Measurements from ENCODE around the gene TCL1A.
A peak's percentile ranks its signal among the peaks of the same experiment; 100 is the strongest.
"Not testable (repeated sequence)": the region's sequence is repeated elsewhere in the genome, so short reads cannot be mapped to it uniquely, and the experiment has no call there.

Gene TCL1A

GRCh38 chr14:95713596-95714371, at the start of gene TCL1A:
TSS of gene TCL1A (minus strand) at chr14:95714125. CDS start at chr14:95714066, 59 bp downstream.
- peak; percentile 74 for TF ChIP-seq CTCF (IDR thresholded peaks at IDR 0.05; ENCODE audit: insufficient read depth, low read length, poor library complexity, severe bottlenecking)
- Histone ChIP-seq H3K4me3 (replicated peaks; ENCODE audit: low read depth, low read length) (peak within 1 kb of the TSS; percentile 72), H3K36me3 (ENCODE audit: control insufficient read depth, insufficient read depth, low read length) (peaks cover 3% of the 10 kb centered on the region; the same call in 1 of the 2 replicates), H3K27me3 (replicated peaks; ENCODE audit: control insufficient read depth, insufficient read depth, low read length) (no peaks in the 10 kb centered on the region)
- DNase-seq (ENCODE audit: extremely low read depth, insufficient read length), result peak; percentile 79

GRCh38 chr14:95763032-95763431, 49.1 kb upstream of the TCL1A start:
- H3K4me3 ChIP-seq (replicated peaks; ENCODE audit: low read depth, low read length); H3K36me3 ChIP-seq (ENCODE audit: control insufficient read depth, insufficient read depth, low read length); H3K27me3 ChIP-seq (replicated peaks; ENCODE audit: control insufficient read depth, insufficient read depth, low read length); DNase-seq (ENCODE audit: extremely low read depth, insufficient read length): not testable (repeated sequence)

- H3K36me3 ChIP-seq (ENCODE audit: control insufficient read depth, insufficient read depth, low read length), result no peaks in the 10 kb centered on the region
- TF ChIP-seq CTCF (IDR thresholded peaks at IDR 0.05; ENCODE audit: insufficient read depth, low read length, poor library complexity, severe bottlenecking), result no peak
These were observed 47.5 kb upstream of the TCL1A start for GRCh38 chr14:95761436-95761835.

GRCh38 chr14:95760596-95760995, 46.7 kb upstream of the TCL1A start:
- no peaks in the 10 kb centered on the region; the same call in 1 of the 2 replicates for H3K27me3 ChIP-seq (replicated peaks; ENCODE audit: control insufficient read depth, insufficient read depth, low read length)
- TF ChIP-seq CTCF (IDR thresholded peaks at IDR 0.05; ENCODE audit: insufficient read depth, low read length, poor library complexity, severe bottlenecking), result no peak
- DNase-seq (ENCODE audit: extremely low read depth, insufficient read length), result no peak
- no peaks in the 10 kb centered on the region for H3K36me3 ChIP-seq (ENCODE audit: control insufficient read depth, insufficient read depth, low read length)
- H3K4me3 ChIP-seq (replicated peaks; ENCODE audit: low read depth, low read length), result no peak overlapping the region

More at GRCh38 chr14:95761436-95761835, 47.5 kb upstream of the TCL1A start:
- H3K27me3 ChIP-seq (replicated peaks; ENCODE audit: control insufficient read depth, insufficient read depth, low read length), result no peaks in the 10 kb centered on the region; the same call in 1 of the 2 replicates
- no peak overlapping the region for H3K4me3 ChIP-seq (replicated peaks; ENCODE audit: low read depth, low read length)
- DNase-seq (ENCODE audit: extremely low read depth, insufficient read length), result no peak

GRCh38 chr14:95759941-95760340, 46.0 kb upstream of the TCL1A start:
- no peak for TF ChIP-seq CTCF (IDR thresholded peaks at IDR 0.05; ENCODE audit: insufficient read depth, low read length, poor library complexity, severe bottlenecking)
- Histone ChIP-seq H3K27me3 (replicated peaks; ENCODE audit: control insufficient read depth, insufficient read depth, low read length) (no peaks in the 10 kb centered on the region; the same call in 1 of the 2 replicates), H3K4me3 (replicated peaks; ENCODE audit: low read depth, low read length) (no peak overlapping the region), H3K36me3 (ENCODE audit: control insufficient read depth, insufficient read depth, low read length) (no peaks in the 10 kb centered on the region)
- DNase-seq (ENCODE audit: extremely low read depth, insufficient read length), result no peak

- no peak for DNase-seq (ENCODE audit: extremely low read depth, insufficient read length)
- no peak for TF ChIP-seq CTCF (IDR thresholded peaks at IDR 0.05; ENCODE audit: insufficient read depth, low read length, poor library complexity, severe bottlenecking)
- H3K36me3 ChIP-seq (ENCODE audit: control insufficient read depth, insufficient read depth, low read length), result no peaks in the 10 kb centered on the region
- H3K4me3 ChIP-seq (replicated peaks; ENCODE audit: low read depth, low read length), result no peak overlapping the region
- no peaks in the 10 kb centered on the region; the same call in none of the 2 replicates for H3K27me3 ChIP-seq (replicated peaks; ENCODE audit: control insufficient read depth, insufficient read depth, low read length)
These were observed 44.4 kb upstream of the TCL1A start for GRCh38 chr14:95758331-95758730.

Data from GM06990 (cell line).